NCI-H2171 (cell line): ENCODE data around the gene SOBP.
"Not testable (repeated sequence)": the region's sequence is repeated elsewhere in the genome, so short reads cannot be mapped to it uniquely, and the experiment has no call there.

Source experiments
- DNase-seq: peaks from one replicate; lab custom pipeline; 2025; lab: John Stamatoyannopoulos, UW

The SOBP gene

GRCh38 chr6:107489636-107490565, at the start of gene SOBP:
TSS of gene SOBP (plus strand) at chr6:107490117. CDS start at chr6:107490617, 500 bp downstream.
- DNase-seq = peak; percentile 74

- DNase-seq = no peak
These were observed 49.0 kb upstream of the SOBP start for GRCh38 chr6:107440936-107441335.

GRCh38 chr6:107441682-107442081, 48.2 kb upstream of the SOBP start:
- no peak for DNase-seq

GRCh38 chr6:107442938-107443607, 46.8 kb upstream of the SOBP start:
- DNase-seq = no peak

GRCh38 chr6:107443608-107444267, 46.2 kb upstream of the SOBP start:
- no peak for DNase-seq

GRCh38 chr6:107444277-107444676, 45.6 kb upstream of the SOBP start:
- DNase-seq = no peak

GRCh38 chr6:107447663-107448216, 42.2 kb upstream of the SOBP start:
- DNase-seq = no peak

GRCh38 chr6:107448776-107449175, 41.1 kb upstream of the SOBP start:
- no peak for DNase-seq

- peak; percentile 48 for DNase-seq
These were observed 31.1 kb upstream of the SOBP start for GRCh38 chr6:107458672-107459282.

GRCh38 chr6:107459283-107460082, 30.4 kb upstream of the SOBP start, which contains the start of gene PDSS2:
TSS of gene PDSS2 (minus strand) at chr6:107459564. CDS start at chr6:107459285, 279 bp downstream.
- DNase-seq = peak; percentile 95

GRCh38 chr6:107460083-107460631, 29.8 kb upstream of the SOBP start:
- no peak for DNase-seq

- DNase-seq = no peak
These were observed 23.9 kb upstream of the SOBP start for GRCh38 chr6:107466062-107466461.

- no peak for DNase-seq
These were observed 19.6 kb upstream of the SOBP start for GRCh38 chr6:107470364-107470763.

- DNase-seq = no peak
These were observed 16.3 kb upstream of the SOBP start for GRCh38 chr6:107473660-107474059.

- not testable (repeated sequence) for DNase-seq
These were observed 14.6 kb upstream of the SOBP start for GRCh38 chr6:107475360-107475759.

- DNase-seq = not testable (repeated sequence)
These were observed 14.1 kb upstream of the SOBP start for GRCh38 chr6:107475826-107476225.

GRCh38 chr6:107479089-107479690, 10.7 kb upstream of the SOBP start:
- no peak for DNase-seq

GRCh38 chr6:107485157-107485556, 4.8 kb upstream of the SOBP start:
- no peak for DNase-seq

GRCh38 chr6:107488174-107488874, 1.6 kb upstream of the SOBP start:
- DNase-seq = no peak
